SU-DHL-6 (cell line): Measurements from ENCODE around the gene BCL2.

ENCODE experiments used
- H2AFZ ChIP-seq: fragments of 200-600 bp; sonication (generic); 2 replicates; pipeline ENCODE4 v1.6.1; 2014; ENCODE audit warnings: low read depth, mild to moderate bottlenecking, moderate library complexity, mixed read lengths, antibody characterized with exemption, low read length; ENCODE audit not compliant: severe bottlenecking
- H3F3A ChIP-seq: fragments of 200-600 bp; shearing (Covaris generic); 2 replicates; pipeline ENCODE4 v1.6.0; 2016; ENCODE audit warnings: antibody characterized with exemption, mild to moderate bottlenecking; ENCODE audit not compliant: insufficient read depth
- H3K27ac ChIP-seq: fragments of 200-600 bp; sonication (generic); 2 replicates; pipeline ENCODE4 v1.5.1; 2016; ENCODE audit warnings: low read depth, mild to moderate bottlenecking, low read length, moderate library complexity, mixed read lengths
- H3K27me3 ChIP-seq: fragments of 200-600 bp; sonication (generic), shearing (Covaris generic); 2 replicates; pipeline ENCODE4 v1.6.0; 2014; ENCODE audit warnings: mild to moderate bottlenecking, low read length
- H3K36me3 ChIP-seq: fragments of 200-600 bp; sonication (generic); 2 replicates; pipeline ENCODE4 v1.6.1; 2014; ENCODE audit warnings: mild to moderate bottlenecking, low read length, mixed read lengths
- H3K4me2 ChIP-seq: fragments of 300-600, 200-600 bp; shearing (Covaris generic), sonication (generic); 2 replicates; pipeline ENCODE4 v1.6.0; 2014; ENCODE audit warnings: low read length, low read depth, mild to moderate bottlenecking; ENCODE audit not compliant: poor library complexity, severe bottlenecking
- H3K4me3 ChIP-seq: fragments of 200-600 bp; sonication (generic); 2 replicates; pipeline ENCODE4 v1.5.1; 2014; ENCODE audit warnings: antibody characterized with exemption, low read length, mild to moderate bottlenecking, mixed read lengths; ENCODE audit not compliant: insufficient read depth, poor library complexity, severe bottlenecking
- H3K79me2 ChIP-seq: fragments of 200-600 bp; sonication (generic); 2 replicates; pipeline ENCODE4 v1.6.1; 2014; ENCODE audit warnings: mild to moderate bottlenecking, low read length, moderate library complexity; ENCODE audit not compliant: insufficient read depth
- H3K9ac ChIP-seq: fragments of 200-600 bp; sonication (generic); 2 replicates; pipeline ENCODE4 v1.7.0; 2014; ENCODE audit warnings: mild to moderate bottlenecking, low read length
- H3K9me2 ChIP-seq: fragments of 200-600 bp; sonication (generic); replicated peaks from 2 replicates; pipeline ENCODE4 v1.6.1; 2014; ENCODE audit warnings: low read length; ENCODE audit not compliant: insufficient read depth
- H3K9me3 ChIP-seq: fragments of 200-600 bp; sonication (generic); 2 replicates; pipeline ENCODE4 v1.6.1; 2014; ENCODE audit warnings: low read length, mixed read lengths; ENCODE audit not compliant: insufficient read depth
- H4K20me1 ChIP-seq: fragments of 200-600 bp; sonication (generic); 2 replicates; pipeline ENCODE4 v1.6.1; 2014; ENCODE audit warnings: low read depth, mild to moderate bottlenecking, antibody characterized with exemption, low read length, moderate library complexity, mixed read lengths
- EZH2phosphoT487 ChIP-seq: fragments of 200-600 bp; sonication (generic), shearing (Covaris generic); conservative IDR thresholded peaks from 2 replicates; pipeline ENCODE4 v1.6.1; 2018; ENCODE audit warnings: mild to moderate bottlenecking, antibody characterized with exemption, low read length, moderate library complexity, mixed read lengths
- TF ChIP-seq, protein P1 (sequence below): fragments of 200-600 bp; sonication (generic); IDR thresholded peaks from one replicate; pipeline ENCODE4 v1.5.1; 2017; ENCODE audit warnings: antibody characterized with exemption, mild to moderate bottlenecking, low read length, moderate library complexity; ENCODE audit not compliant: insufficient read depth, poor library complexity, severe bottlenecking

Gene BCL2

GRCh38 chr18:63107931-63108330 lies 211.6 kb downstream of the BCL2 start:
- Histone ChIP-seq H3K27me3 (no peaks in the 10 kb centered on the region), H3K27ac (no peak overlapping the region), H3K79me2 (no peaks in the 10 kb centered on the region), H3K4me2 (no peak overlapping the region), H3K4me3 (no peak overlapping the region), H3K9ac (no peak overlapping the region), H3K36me3 (no peaks in the 10 kb centered on the region), H4K20me1 (no peaks in the 10 kb centered on the region), H2AFZ (no peak overlapping the region), H3K9me2 (no peaks in the 10 kb centered on the region), H3K9me3 (no peaks in the 10 kb centered on the region), H3F3A (no peaks in the 10 kb centered on the region)
- TF ChIP-seq EZH2phosphoT487, result no peak
- TF ChIP-seq, protein P1, sequence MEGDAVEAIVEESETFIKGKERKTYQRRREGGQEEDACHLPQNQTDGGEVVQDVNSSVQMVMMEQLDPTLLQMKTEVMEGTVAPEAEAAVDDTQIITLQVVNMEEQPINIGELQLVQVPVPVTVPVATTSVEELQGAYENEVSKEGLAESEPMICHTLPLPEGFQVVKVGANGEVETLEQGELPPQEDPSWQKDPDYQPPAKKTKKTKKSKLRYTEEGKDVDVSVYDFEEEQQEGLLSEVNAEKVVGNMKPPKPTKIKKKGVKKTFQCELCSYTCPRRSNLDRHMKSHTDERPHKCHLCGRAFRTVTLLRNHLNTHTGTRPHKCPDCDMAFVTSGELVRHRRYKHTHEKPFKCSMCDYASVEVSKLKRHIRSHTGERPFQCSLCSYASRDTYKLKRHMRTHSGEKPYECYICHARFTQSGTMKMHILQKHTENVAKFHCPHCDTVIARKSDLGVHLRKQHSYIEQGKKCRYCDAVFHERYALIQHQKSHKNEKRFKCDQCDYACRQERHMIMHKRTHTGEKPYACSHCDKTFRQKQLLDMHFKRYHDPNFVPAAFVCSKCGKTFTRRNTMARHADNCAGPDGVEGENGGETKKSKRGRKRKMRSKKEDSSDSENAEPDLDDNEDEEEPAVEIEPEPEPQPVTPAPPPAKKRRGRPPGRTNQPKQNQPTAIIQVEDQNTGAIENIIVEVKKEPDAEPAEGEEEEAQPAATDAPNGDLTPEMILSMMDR, result no peak

- Histone ChIP-seq H3K27me3 (no peaks in the 10 kb centered on the region), H3K9ac (no peak overlapping the region), H3K36me3 (no peaks in the 10 kb centered on the region), H3K9me3 (no peaks in the 10 kb centered on the region), H4K20me1 (no peaks in the 10 kb centered on the region), H3K9me2 (no peaks in the 10 kb centered on the region), H3K4me2 (no peak overlapping the region), H3K27ac (no peak overlapping the region), H3K79me2 (no peaks in the 10 kb centered on the region), H3F3A (no peaks in the 10 kb centered on the region), H2AFZ (no peak overlapping the region), H3K4me3 (no peak overlapping the region)
- TF ChIP-seq, protein P1, result no peak
- no peak for TF ChIP-seq EZH2phosphoT487
Observed at GRCh38 chr18:63107171-63107845, 212.3 kb downstream of the BCL2 start.

DNA sequence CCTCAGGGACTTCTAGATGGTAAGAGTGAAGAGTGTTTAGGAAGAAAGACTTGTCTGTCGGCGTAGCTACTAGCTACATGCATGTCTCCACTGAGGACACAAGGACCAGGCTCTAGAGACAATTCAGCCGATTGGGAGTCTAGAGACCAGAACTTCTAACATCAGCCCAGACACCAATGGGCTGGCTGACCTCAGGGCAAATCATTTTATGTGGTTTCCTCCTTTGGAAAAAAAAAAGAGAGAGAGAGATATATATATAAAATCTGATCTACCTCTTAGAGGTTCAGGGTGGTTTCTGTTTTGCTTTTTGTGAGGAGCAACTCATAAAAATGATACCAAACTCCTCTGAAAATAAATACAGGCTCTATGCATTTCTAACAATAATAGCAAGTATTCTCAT lies 212.8 kb downstream of the BCL2 start:
- Histone ChIP-seq H4K20me1 (no peaks in the 10 kb centered on the region), H3K9me3 (no peaks in the 10 kb centered on the region), H3K9ac (no peak overlapping the region), H3K4me2 (no peak overlapping the region), H3K9me2 (no peaks in the 10 kb centered on the region), H3K36me3 (no peaks in the 10 kb centered on the region), H3K27me3 (no peaks in the 10 kb centered on the region), H3K4me3 (no peak overlapping the region), H3K27ac (no peak overlapping the region), H2AFZ (no peak overlapping the region), H3K79me2 (no peaks in the 10 kb centered on the region), H3F3A (no peaks in the 10 kb centered on the region)
- TF ChIP-seq, protein P1, result no peak
- no peak for TF ChIP-seq EZH2phosphoT487
